ENCODE results near the gene OR9G4.

Gene OR9G4

GRCh38 chr11:56748597-56748996 lies at the start of gene OR9G4:
OR9G4 (minus strand) TSS chr11:56748697; CDS start chr11:56743766, 4,931 bp downstream.
- no peak for DNase-seq (ENCODE audit: low read depth in 2 of 2)

GRCh38 chr11:56783448-56784041 lies 35.0 kb upstream of the OR9G4 start:
- DNase-seq (ENCODE audit: low read depth in 2 of 2): no peak

GRCh38 chr11:56782167-56782847 lies 33.8 kb upstream of the OR9G4 start:
- DNase-seq (ENCODE audit: low read depth in 2 of 2): no peak

GRCh38 chr11:56776809-56777208 lies 28.3 kb upstream of the OR9G4 start:
- no peak for DNase-seq (ENCODE audit: low read depth in 2 of 2)

GRCh38 chr11:56764976-56765375 lies 16.5 kb upstream of the OR9G4 start:
- no peak for DNase-seq (ENCODE audit: low read depth in 2 of 2)

GRCh38 chr11:56751480-56751879 lies 3.0 kb upstream of the OR9G4 start:
- no peak for DNase-seq (ENCODE audit: low read depth in 2 of 2)

- no peak for DNase-seq (ENCODE audit: low read depth in 2 of 2)
Observed at GRCh38 chr11:56750190-56750589, 1.7 kb upstream of the OR9G4 start.

GRCh38 chr11:56740886-56741285 lies 7.6 kb downstream of the OR9G4 start:
- DNase-seq (ENCODE audit: low read depth in 2 of 2): no peak

GRCh38 chr11:56740107-56740506 lies 8.4 kb downstream of the OR9G4 start:
- DNase-seq (ENCODE audit: low read depth in 2 of 2): no peak

- no peak for DNase-seq (ENCODE audit: low read depth in 2 of 2)
Observed at GRCh38 chr11:56720513-56720912, 28.0 kb downstream of the OR9G4 start.

GRCh38 chr11:56716379-56716854 lies 32.1 kb downstream of the OR9G4 start:
- DNase-seq (ENCODE audit: low read depth in 2 of 2): no peak

- DNase-seq (ENCODE audit: low read depth in 2 of 2): no peak
Observed at GRCh38 chr11:56714206-56714605, 34.3 kb downstream of the OR9G4 start.

GRCh38 chr11:56706486-56706885 lies 42.0 kb downstream of the OR9G4 start:
- DNase-seq (ENCODE audit: low read depth in 2 of 2): no peak

- DNase-seq (ENCODE audit: low read depth in 2 of 2): no peak
Observed at GRCh38 chr11:56705784-56706396, 42.6 kb downstream of the OR9G4 start.

- DNase-seq (ENCODE audit: low read depth in 2 of 2): no peak
Observed at GRCh38 chr11:56700914-56701485, 47.5 kb downstream of the OR9G4 start.

- no peak for DNase-seq (ENCODE audit: low read depth in 2 of 2)
Observed at GRCh38 chr11:56700242-56700913, 48.1 kb downstream of the OR9G4 start.

- DNase-seq (ENCODE audit: low read depth in 2 of 2): no peak
Observed at GRCh38 chr11:56698795-56699194, 49.7 kb downstream of the OR9G4 start, which contains the start of gene OR9G1. OR9G1 (plus strand) TSS chr11:56699095; CDS start chr11:56700388, 1,293 bp downstream.

- no peak for DNase-seq (ENCODE audit: low read depth in 2 of 2)
Observed at GRCh38 chr11:56693428-56693827, 55.1 kb downstream of the OR9G4 start.
